Ishikawa (cell line): ENCODE results near the gene RSPH9.

ENCODE experiments used
- CEBPB ChIP-seq: IDR thresholded peaks from 2 replicates; pipeline ENCODE4 v1.6.1; 2012
- CREB1 ChIP-seq: IDR thresholded peaks from 2 replicates; pipeline ENCODE4 v1.6.1; 2012; ENCODE audit warnings: low read depth
- EP300 ChIP-seq: IDR thresholded peaks from 2 replicates; pipeline ENCODE4 v1.6.1; 2012; ENCODE audit warnings: borderline replicate concordance
- NFIC ChIP-seq: IDR thresholded peaks from 2 replicates; pipeline ENCODE4 v1.6.1; 2012
- REST ChIP-seq: IDR thresholded peaks from 2 replicates; pipeline ENCODE4 v1.6.1; 2012; ENCODE audit warnings: low read depth, mild to moderate bottlenecking
- TAF1 ChIP-seq: IDR thresholded peaks from 2 replicates; pipeline ENCODE4 v1.6.1; 2012; ENCODE audit warnings: low read depth, mild to moderate bottlenecking
- TEAD4 ChIP-seq: IDR thresholded peaks from 2 replicates; pipeline ENCODE4 v1.6.1; 2012
- USF1 ChIP-seq: IDR thresholded peaks from 2 replicates; pipeline ENCODE4 v1.6.1; 2012
- ZBTB7A ChIP-seq: IDR thresholded peaks from 2 replicates; pipeline ENCODE4 v1.6.1; 2012; ENCODE audit warnings: low read depth

- TF ChIP-seq CREB1 = no peak
- no peak for TF ChIP-seq TAF1
- no peak for TF ChIP-seq TEAD4
- TF ChIP-seq CEBPB = no peak
- no peak for TF ChIP-seq ZBTB7A
- no peak for TF ChIP-seq EP300
- no peak; the same call in 1 of the 2 replicates for TF ChIP-seq NFIC
- no peak for TF ChIP-seq REST
- TF ChIP-seq USF1 = no peak
Measured at GRCh38 chr6:43604174-43604573, 40.7 kb upstream of the RSPH9 start.
